ENCODE results near the gene SLC17A5. TPM values are rescaled to one million over a fixed set of nuclear protein-coding genes. Genes with fewer than 3 reads are reported as not detected.

SLC17A5 gene
- total and polyA plus RNA-seq, 2 donors (not counting 1 experiment from before 2014, with no cell fraction given), result 2.1 to 8.0 TPM

DNA sequence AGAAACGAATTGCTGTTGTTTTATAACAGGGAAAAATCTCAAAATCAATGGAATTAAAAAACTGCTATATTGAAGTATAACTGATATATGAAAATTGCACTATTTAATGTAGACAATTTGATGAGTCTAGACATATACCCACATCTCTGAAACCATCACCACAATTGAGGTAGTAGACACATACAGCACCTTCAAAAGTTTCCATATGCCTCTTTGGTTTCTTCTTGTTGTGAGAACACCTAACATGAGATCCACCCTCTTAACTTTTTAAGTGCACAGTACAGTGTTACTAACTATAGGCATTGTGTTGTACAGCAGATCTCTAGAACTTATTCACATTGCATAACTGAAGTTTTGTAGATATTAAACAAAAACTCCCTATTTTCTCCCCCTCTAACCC lies 14.0 kb upstream of the SLC17A5 start:
- TF ChIP-seq, protein P1, sequence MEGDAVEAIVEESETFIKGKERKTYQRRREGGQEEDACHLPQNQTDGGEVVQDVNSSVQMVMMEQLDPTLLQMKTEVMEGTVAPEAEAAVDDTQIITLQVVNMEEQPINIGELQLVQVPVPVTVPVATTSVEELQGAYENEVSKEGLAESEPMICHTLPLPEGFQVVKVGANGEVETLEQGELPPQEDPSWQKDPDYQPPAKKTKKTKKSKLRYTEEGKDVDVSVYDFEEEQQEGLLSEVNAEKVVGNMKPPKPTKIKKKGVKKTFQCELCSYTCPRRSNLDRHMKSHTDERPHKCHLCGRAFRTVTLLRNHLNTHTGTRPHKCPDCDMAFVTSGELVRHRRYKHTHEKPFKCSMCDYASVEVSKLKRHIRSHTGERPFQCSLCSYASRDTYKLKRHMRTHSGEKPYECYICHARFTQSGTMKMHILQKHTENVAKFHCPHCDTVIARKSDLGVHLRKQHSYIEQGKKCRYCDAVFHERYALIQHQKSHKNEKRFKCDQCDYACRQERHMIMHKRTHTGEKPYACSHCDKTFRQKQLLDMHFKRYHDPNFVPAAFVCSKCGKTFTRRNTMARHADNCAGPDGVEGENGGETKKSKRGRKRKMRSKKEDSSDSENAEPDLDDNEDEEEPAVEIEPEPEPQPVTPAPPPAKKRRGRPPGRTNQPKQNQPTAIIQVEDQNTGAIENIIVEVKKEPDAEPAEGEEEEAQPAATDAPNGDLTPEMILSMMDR (IDR thresholded peaks at IDR 0.05), result no peak
- TF ChIP-seq EZH2 (IDR thresholded peaks at IDR 0.05; ENCODE audit: borderline replicate concordance, insufficient read depth, low read depth, low read length, poor library complexity, severe bottlenecking), result no peak
- Histone ChIP-seq H3K27me3 (replicated peaks in 1 of 4; ENCODE audit: control extremely low read depth in 1 of 4, control insufficient read depth in 3 of 4, insufficient read depth in 4 of 4, low read length in 3 of 4) (peaks cover 0 to 3% (median 0%) of the 10 kb centered on the region in 4 experiments), H3K4me2 (replicated peaks; ENCODE audit: low read depth, low read length, poor library complexity, severe bottlenecking) (no peak overlapping the region), H3K4me3 (ENCODE audit: control extremely low read depth in 1 of 5, extremely low read depth in 1 of 5, insufficient read depth in 1 of 5, low read depth in 2 of 5, low read length in 4 of 5) (no peak overlapping the region), H3K9me3 (ENCODE audit: control extremely low read depth in 1 of 3, control insufficient read depth in 2 of 3, insufficient read depth in 1 of 3, low read length in 2 of 3) (no peaks in the 10 kb centered on the region), H2AFZ (ENCODE audit: insufficient read depth, low read depth, low read length, poor library complexity, severe bottlenecking) (no peak overlapping the region), H3K4me1 (ENCODE audit: control insufficient read depth in 2 of 2, insufficient read depth in 2 of 2, low read length in 2 of 2) (no peaks in the 10 kb centered on the region), H3K79me2 (ENCODE audit: control insufficient read depth, insufficient read depth, low read length) (no peaks in the 10 kb centered on the region), H3K27ac (ENCODE audit: low read length in 2 of 2) (no peak overlapping the region), H3K9ac (ENCODE audit: low read length) (no peak overlapping the region), H3K36me3 (replicated peaks in 1 of 2; ENCODE audit: control extremely low read depth in 1 of 2, control insufficient read depth in 1 of 2, extremely low read depth in 1 of 2, insufficient read depth in 2 of 2, low read length in 1 of 2) (no peaks in the 10 kb centered on the region), H4K20me1 (ENCODE audit: control insufficient read depth, insufficient read depth, low read length, poor library complexity, severe bottlenecking) (no peaks in the 10 kb centered on the region)
- DNase-seq (no peak), ATAC-seq (ENCODE audit: low read depth) (no peak)
- intact Hi-C loops (cut with micrococcal nuclease), result no loop called here
- no peak overlapping the region for H3K4me3 Mint-ChIP-seq
- H3K27ac Mint-ChIP-seq, result no peak overlapping the region
- H3K27me3 Mint-ChIP-seq, result peaks cover 37% of the 10 kb centered on the region
- no peaks in the 10 kb centered on the region for H3K9me3 Mint-ChIP-seq (ENCODE audit: insufficient read depth)
- ChIA-PET POLR2A (no interaction called here), CTCF (interaction anchor here (3.2 kb wide), 1 partner anchor 8 kb away, joined by 16 read pairs; no protein-coding TSS in a partner anchor)
- no CpG with 5 or more reads among the region's 1 CpG for WGBS (ENCODE audit: insufficient coverage)
- no peaks in the 10 kb centered on the region for H3K4me1 Mint-ChIP-seq

DNA sequence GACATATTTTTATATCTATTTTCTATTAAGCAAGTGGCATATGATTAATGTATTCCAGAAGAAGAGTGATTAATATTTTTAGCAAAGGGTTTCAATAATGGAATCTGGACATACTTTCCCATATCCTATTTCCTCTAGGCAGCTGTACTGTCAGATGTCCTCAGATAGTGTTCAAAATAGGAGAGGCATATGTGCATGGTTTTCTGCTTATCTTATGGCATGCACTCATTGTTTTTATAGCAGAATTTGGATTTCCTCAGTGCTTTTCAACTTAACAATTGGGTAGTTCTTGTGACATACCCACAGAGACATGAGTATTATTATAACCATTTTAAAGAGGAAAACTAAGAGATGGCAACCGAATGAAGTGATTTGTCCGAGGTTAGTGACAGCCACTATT lies 12.6 kb upstream of the SLC17A5 start:
- no peak overlapping the region for H3K27ac ChIP-seq (ENCODE audit: low read length in 2 of 2)
- peaks cover 30% of the 10 kb centered on the region for H3K27me3 Mint-ChIP-seq
- no peaks in the 10 kb centered on the region for H4K20me1 ChIP-seq (ENCODE audit: control insufficient read depth, insufficient read depth, low read length, poor library complexity, severe bottlenecking)
- H3K36me3 ChIP-seq (replicated peaks in 1 of 2; ENCODE audit: control extremely low read depth in 1 of 2, control insufficient read depth in 1 of 2, extremely low read depth in 1 of 2, insufficient read depth in 2 of 2, low read length in 1 of 2), result no peaks in the 10 kb centered on the region
- no peak for DNase-seq
- H3K4me1 ChIP-seq (ENCODE audit: control insufficient read depth in 2 of 2, insufficient read depth in 2 of 2, low read length in 2 of 2), result no peaks in the 10 kb centered on the region
- H3K4me2 ChIP-seq (replicated peaks; ENCODE audit: low read depth, low read length, poor library complexity, severe bottlenecking), result no peak overlapping the region
- no peak for ATAC-seq (ENCODE audit: low read depth)
- no peak overlapping the region for H3K27ac Mint-ChIP-seq
- H3K4me3 ChIP-seq (ENCODE audit: control extremely low read depth in 1 of 5, extremely low read depth in 1 of 5, insufficient read depth in 1 of 5, low read depth in 2 of 5, low read length in 4 of 5), result no peak overlapping the region
- H3K9ac ChIP-seq (ENCODE audit: low read length), result no peak overlapping the region
- no peaks in the 10 kb centered on the region for H3K4me1 Mint-ChIP-seq
- no peak overlapping the region for H2AFZ ChIP-seq (ENCODE audit: insufficient read depth, low read depth, low read length, poor library complexity, severe bottlenecking)
- ChIA-PET POLR2A (no interaction called here), CTCF (interaction anchor here (3.2 kb wide), 1 partner anchor 10 kb away, joined by 16 read pairs; no protein-coding TSS in a partner anchor)
- intact Hi-C loops (cut with micrococcal nuclease), result no loop called here
- no CpG with 5 or more reads among the region's 2 CpGs for WGBS (ENCODE audit: insufficient coverage)
- no peaks in the 10 kb centered on the region for H3K79me2 ChIP-seq (ENCODE audit: control insufficient read depth, insufficient read depth, low read length)
- H3K4me3 Mint-ChIP-seq, result no peak overlapping the region
- no peak for TF ChIP-seq EZH2 (IDR thresholded peaks at IDR 0.05; ENCODE audit: borderline replicate concordance, insufficient read depth, low read depth, low read length, poor library complexity, severe bottlenecking)
- TF ChIP-seq, protein P1 (IDR thresholded peaks at IDR 0.05), result no peak
- no peaks in the 10 kb centered on the region for H3K27me3 ChIP-seq (replicated peaks in 1 of 4; ENCODE audit: control extremely low read depth in 1 of 4, control insufficient read depth in 3 of 4, insufficient read depth in 4 of 4, low read length in 3 of 4)
- no peaks in the 10 kb centered on the region for H3K9me3 ChIP-seq (ENCODE audit: control extremely low read depth in 1 of 3, control insufficient read depth in 2 of 3, insufficient read depth in 1 of 3, low read length in 2 of 3)
- no peaks in the 10 kb centered on the region for H3K9me3 Mint-ChIP-seq (ENCODE audit: insufficient read depth)
